Smooth muscle cell of bladder (primary cell): ENCODE results near the gene DUSP7. TPM values are rescaled to one million over a fixed set of nuclear protein-coding genes. Genes with fewer than 3 reads are reported as not detected.

Source experiments
- total RNA-seq: library from RNA; depleted of rRNA; stranded (reverse); fragments of >200 nt; gene quantifications from 2 replicates; pipeline ENCODE4 v1.2.3, GENCODE V29; 2014

DUSP7 gene, protein sequence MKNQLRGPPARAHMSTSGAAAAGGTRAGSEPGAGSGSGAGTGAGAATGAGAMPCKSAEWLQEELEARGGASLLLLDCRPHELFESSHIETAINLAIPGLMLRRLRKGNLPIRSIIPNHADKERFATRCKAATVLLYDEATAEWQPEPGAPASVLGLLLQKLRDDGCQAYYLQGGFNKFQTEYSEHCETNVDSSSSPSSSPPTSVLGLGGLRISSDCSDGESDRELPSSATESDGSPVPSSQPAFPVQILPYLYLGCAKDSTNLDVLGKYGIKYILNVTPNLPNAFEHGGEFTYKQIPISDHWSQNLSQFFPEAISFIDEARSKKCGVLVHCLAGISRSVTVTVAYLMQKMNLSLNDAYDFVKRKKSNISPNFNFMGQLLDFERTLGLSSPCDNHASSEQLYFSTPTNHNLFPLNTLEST
- total RNA-seq = 4.1 and 5.8 TPM in 2 replicates

DNA sequence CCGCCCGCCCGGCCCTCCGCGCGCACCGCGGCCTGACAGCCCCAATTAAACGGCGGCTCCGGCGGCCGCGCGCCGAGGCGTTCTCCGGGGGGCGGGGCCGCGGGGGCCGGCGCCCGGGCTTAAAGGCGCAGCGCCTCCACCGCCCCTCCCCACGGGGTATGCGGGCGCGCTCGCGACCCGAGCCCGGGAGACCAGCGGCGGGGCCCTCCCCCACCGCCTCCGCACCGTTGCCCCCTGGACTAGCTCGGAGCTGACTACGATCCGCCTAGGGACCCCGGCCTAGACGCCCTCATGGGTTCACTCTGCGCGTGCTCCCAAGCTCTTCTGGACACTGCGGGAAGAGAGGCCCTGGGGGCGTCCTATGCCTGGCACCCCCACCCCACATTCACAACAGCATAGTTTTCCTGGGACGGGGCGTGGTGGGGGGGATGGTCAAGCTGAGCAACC lies at the start of gene DUSP7:
Gene DUSP7 (minus strand): TSS at position 51 of the 447 bp plus-strand sequence. CDS start 205 bp downstream, outside the sequence.

Other genes starting within 250 kb of the DUSP7 start
- not detected in 2 replicates for gene IQCF2, start 195.0 kb downstream of the DUSP7 start, total RNA-seq
- gene IQCF5, start 181.0 kb downstream of the DUSP7 start, total RNA-seq = not detected in 2 replicates
- not detected in 2 replicates for gene IQCF1, start 153.2 kb downstream of the DUSP7 start, total RNA-seq
- 28.4 and 42.2 TPM in 2 replicates for gene RRP9, start 114.7 kb downstream of the DUSP7 start, total RNA-seq
- 20.1 and 23.6 TPM in 2 replicates for gene PARP3, start 114.2 kb downstream of the DUSP7 start, total RNA-seq
- gene GPR62, start 101.2 kb downstream of the DUSP7 start, total RNA-seq = under 0.01 and 0.09 TPM in 2 replicates
- gene PCBP4, start 89.1 kb downstream of the DUSP7 start, total RNA-seq = 27.9 and 29.8 TPM in 2 replicates
- gene ABHD14B, start 82.5 kb downstream of the DUSP7 start, total RNA-seq = 17.5 and 20.3 TPM in 2 replicates
- 8.7 and 10.2 TPM in 2 replicates for gene ABHD14A, start 81.5 kb downstream of the DUSP7 start, total RNA-seq
- 28.7 and 37.9 TPM in 2 replicates for gene ACY1, start 73.0 kb downstream of the DUSP7 start, total RNA-seq
- 1,499 and 1,836 TPM in 2 replicates for gene RPL29, start 60.7 kb downstream of the DUSP7 start, total RNA-seq
- 3.8 and 4.6 TPM in 2 replicates for gene POC1A, start 97.9 kb upstream of the DUSP7 start, total RNA-seq
- 38.2 and 44.9 TPM in 2 replicates for gene ALAS1, start 141.6 kb upstream of the DUSP7 start, total RNA-seq
- under 0.01 TPM in 1 of 2 replicates, not detected in the other for gene TLR9, start 169.1 kb upstream of the DUSP7 start, total RNA-seq
- gene TWF2, start 182.6 kb upstream of the DUSP7 start, total RNA-seq = 62.7 and 92.0 TPM in 2 replicates
- 21.0 and 26.8 TPM in 2 replicates for gene PPM1M, start 189.2 kb upstream of the DUSP7 start, total RNA-seq
- 53.8 and 66.6 TPM in 2 replicates for gene WDR82, start 222.1 kb upstream of the DUSP7 start, total RNA-seq
- gene GLYCTK, start 231.3 kb upstream of the DUSP7 start, total RNA-seq = 4.3 and 9.4 TPM in 2 replicates